Peyer's patch (tissue), 4 donors: ENCODE results near the gene HK3.

ENCODE experiments used
- CTCF ChIP-seq, 6 experiments: fragments of 450-650 bp in 4 of 6; fragments of 200-600 bp in 2 of 6; sonication (generic) in 1 of 6; IDR thresholded peaks; one replicate each; pipeline ENCODE4 v1.5.1; 2017 to 2019; ENCODE audit warnings: antibody characterized with exemption in 6 of 6, mild to moderate bottlenecking in 3 of 6, moderate library complexity in 1 of 6
- POLR2A ChIP-seq, 2 donors: fragments of 450-650 bp; IDR thresholded peaks; one replicate each; pipeline ENCODE4 v1.5.1; 2017; ENCODE audit warnings: antibody characterized with exemption in 2 of 2, mild to moderate bottlenecking in 2 of 2, moderate library complexity in 2 of 2

DNA sequence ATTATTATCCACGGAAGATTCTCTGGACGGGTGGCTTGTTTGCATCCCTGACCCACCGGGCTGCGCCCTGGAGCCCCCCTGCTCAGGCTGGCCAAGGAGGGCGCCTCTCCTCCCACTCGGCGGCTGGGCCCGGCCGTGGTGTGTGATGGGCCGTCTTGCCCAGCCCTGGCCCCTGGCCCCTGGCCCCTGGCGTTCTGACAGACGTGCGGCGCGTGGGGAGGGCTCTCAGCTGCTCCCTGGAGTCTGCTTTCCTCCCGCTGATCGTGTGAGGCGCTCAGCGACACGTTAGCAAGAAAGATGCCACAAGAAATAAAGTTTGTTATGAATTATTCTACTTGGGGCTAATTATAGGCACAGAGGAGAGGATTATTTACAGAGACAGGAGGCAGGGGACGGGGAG, 55.5 kb downstream of the HK3 start:
- TF ChIP-seq CTCF (IDR thresholded peaks at IDR 0.05) (no peak), POLR2A (IDR thresholded peaks at IDR 0.05) (no peak)
